ENCODE data around the gene TPRN. TPM values are rescaled to one million over a fixed set of nuclear protein-coding genes. Genes with fewer than 3 reads are reported as not detected.
A peak's percentile ranks its signal among the peaks of the same experiment; 100 is the strongest.

The TPRN gene
- polyA plus RNA-seq, 1 of the 3 experiments (the other 2 are of a cell fraction) = 5.2 TPM

- H3K79me2 ChIP-seq (ENCODE audit: insufficient read depth) = peaks cover 51% of the 10 kb centered on the region
- H3K9me2 ChIP-seq = no peaks in the 10 kb centered on the region
- H3K27ac ChIP-seq (ENCODE audit: low read depth in 2 of 2, low read length in 1 of 2) = no peak overlapping the region
- no peaks in the 10 kb centered on the region for H3K9me3 ChIP-seq
- H3K27me3 ChIP-seq (ENCODE audit: insufficient read depth) = no peaks in the 10 kb centered on the region
- H4K20me1 ChIP-seq (ENCODE audit: insufficient read depth) = peaks cover 22% of the 10 kb centered on the region
- TF ChIP-seq TAF1 (IDR thresholded peaks at IDR 0.05; ENCODE audit: borderline replicate concordance, low read depth, low read length) = no peak
- no peak for TF ChIP-seq SMC3 (IDR thresholded peaks at IDR 0.05; ENCODE audit: low read depth, low read length)
- TF ChIP-seq PBX3 (IDR thresholded peaks at IDR 0.05) = no peak
- no peak for TF ChIP-seq CTCF (IDR thresholded peaks at IDR 0.05)
- TF ChIP-seq POLR2AphosphoS5 (IDR thresholded peaks at IDR 0.05; ENCODE audit: low read depth, low read length) = no peak
- no peak for TF ChIP-seq RAD21 (IDR thresholded peaks at IDR 0.05; ENCODE audit: low read length)
- no peak for TF ChIP-seq NRF1 (IDR thresholded peaks at IDR 0.05; ENCODE audit: low read depth, low read length)
- TF ChIP-seq EP300 (IDR thresholded peaks at IDR 0.05; ENCODE audit: borderline replicate concordance in 1 of 2, low read depth in 1 of 2, low read length in 1 of 2) = no peak
- TF ChIP-seq, protein P1, sequence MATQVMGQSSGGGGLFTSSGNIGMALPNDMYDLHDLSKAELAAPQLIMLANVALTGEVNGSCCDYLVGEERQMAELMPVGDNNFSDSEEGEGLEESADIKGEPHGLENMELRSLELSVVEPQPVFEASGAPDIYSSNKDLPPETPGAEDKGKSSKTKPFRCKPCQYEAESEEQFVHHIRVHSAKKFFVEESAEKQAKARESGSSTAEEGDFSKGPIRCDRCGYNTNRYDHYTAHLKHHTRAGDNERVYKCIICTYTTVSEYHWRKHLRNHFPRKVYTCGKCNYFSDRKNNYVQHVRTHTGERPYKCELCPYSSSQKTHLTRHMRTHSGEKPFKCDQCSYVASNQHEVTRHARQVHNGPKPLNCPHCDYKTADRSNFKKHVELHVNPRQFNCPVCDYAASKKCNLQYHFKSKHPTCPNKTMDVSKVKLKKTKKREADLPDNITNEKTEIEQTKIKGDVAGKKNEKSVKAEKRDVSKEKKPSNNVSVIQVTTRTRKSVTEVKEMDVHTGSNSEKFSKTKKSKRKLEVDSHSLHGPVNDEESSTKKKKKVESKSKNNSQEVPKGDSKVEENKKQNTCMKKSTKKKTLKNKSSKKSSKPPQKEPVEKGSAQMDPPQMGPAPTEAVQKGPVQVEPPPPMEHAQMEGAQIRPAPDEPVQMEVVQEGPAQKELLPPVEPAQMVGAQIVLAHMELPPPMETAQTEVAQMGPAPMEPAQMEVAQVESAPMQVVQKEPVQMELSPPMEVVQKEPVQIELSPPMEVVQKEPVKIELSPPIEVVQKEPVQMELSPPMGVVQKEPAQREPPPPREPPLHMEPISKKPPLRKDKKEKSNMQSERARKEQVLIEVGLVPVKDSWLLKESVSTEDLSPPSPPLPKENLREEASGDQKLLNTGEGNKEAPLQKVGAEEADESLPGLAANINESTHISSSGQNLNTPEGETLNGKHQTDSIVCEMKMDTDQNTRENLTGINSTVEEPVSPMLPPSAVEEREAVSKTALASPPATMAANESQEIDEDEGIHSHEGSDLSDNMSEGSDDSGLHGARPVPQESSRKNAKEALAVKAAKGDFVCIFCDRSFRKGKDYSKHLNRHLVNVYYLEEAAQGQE (IDR thresholded peaks at IDR 0.05; ENCODE audit: low read depth, low read length) = no peak
- TF ChIP-seq, protein P2, sequence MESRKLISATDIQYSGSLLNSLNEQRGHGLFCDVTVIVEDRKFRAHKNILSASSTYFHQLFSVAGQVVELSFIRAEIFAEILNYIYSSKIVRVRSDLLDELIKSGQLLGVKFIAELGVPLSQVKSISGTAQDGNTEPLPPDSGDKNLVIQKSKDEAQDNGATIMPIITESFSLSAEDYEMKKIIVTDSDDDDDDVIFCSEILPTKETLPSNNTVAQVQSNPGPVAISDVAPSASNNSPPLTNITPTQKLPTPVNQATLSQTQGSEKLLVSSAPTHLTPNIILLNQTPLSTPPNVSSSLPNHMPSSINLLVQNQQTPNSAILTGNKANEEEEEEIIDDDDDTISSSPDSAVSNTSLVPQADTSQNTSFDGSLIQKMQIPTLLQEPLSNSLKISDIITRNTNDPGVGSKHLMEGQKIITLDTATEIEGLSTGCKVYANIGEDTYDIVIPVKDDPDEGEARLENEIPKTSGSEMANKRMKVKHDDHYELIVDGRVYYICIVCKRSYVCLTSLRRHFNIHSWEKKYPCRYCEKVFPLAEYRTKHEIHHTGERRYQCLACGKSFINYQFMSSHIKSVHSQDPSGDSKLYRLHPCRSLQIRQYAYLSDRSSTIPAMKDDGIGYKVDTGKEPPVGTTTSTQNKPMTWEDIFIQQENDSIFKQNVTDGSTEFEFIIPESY (IDR thresholded peaks at IDR 0.05; ENCODE audit: borderline replicate concordance, low read depth) = no peak
- no peak for TF ChIP-seq GATA2 (CRISPR knock-in tag; IDR thresholded peaks at IDR 0.05)
- TF ChIP-seq TEAD4 (IDR thresholded peaks at IDR 0.05; ENCODE audit: borderline replicate concordance, insufficient read depth) = no peak
- TF ChIP-seq ELF1 (IDR thresholded peaks at IDR 0.05) = no peak
- TF ChIP-seq CHD2 (IDR thresholded peaks at IDR 0.05; ENCODE audit: low read length, partially characterized antibody) = no peak
- TF ChIP-seq FOXJ3 (CRISPR knock-in tag; IDR thresholded peaks at IDR 0.05) = no peak
- no peak for TF ChIP-seq JUND (IDR thresholded peaks at IDR 0.05)
- TF ChIP-seq RFX5 (IDR thresholded peaks at IDR 0.05; ENCODE audit: low read length) = no peak
- no peak for TF ChIP-seq SIN3A (IDR thresholded peaks at IDR 0.05; ENCODE audit: borderline replicate concordance, low read depth, low read length)
- TF ChIP-seq IRF3 (IDR thresholded peaks at IDR 0.05; ENCODE audit: low read depth, low read length) = no peak
- H3K4me1 ChIP-seq (ENCODE audit: control insufficient read depth in 1 of 2, insufficient read depth in 2 of 2, low read depth in 1 of 2, low read length in 1 of 2) = peaks cover 12 to 35% of the 10 kb centered on the region in 2 experiments; a peak in 3 of 4 replicates
- peak overlapping the region; percentile 85 for H3K9ac ChIP-seq
- peaks cover 16% of the 10 kb centered on the region for H3F3A ChIP-seq (replicated peaks; ENCODE audit: insufficient read depth)
- no peak overlapping the region for H2AFZ ChIP-seq (ENCODE audit: low read depth)
- POLR2A ChIA-PET = interaction anchor here (1.2 to 1.5 kb wide), 3 partner anchors 17 to 35 kb away, joined by 3 to 6 read pairs (median 3); partner anchors contain the start of genes LRRC26 and RNF208
- H3K4me3 ChIP-seq (ENCODE audit: low read depth in 2 of 2, low read length in 1 of 2) = peak overlapping the region; percentile 71 to 84
- no peak for DNase-seq
- CTCF ChIA-PET = interaction anchor here (0.8 to 3.5 kb wide), 5 partner anchors 11 to 57 kb away, joined by 3 to 24 read pairs (median 7); partner anchors contain the start of genes LRRC26 and TMEM210
- 56% methylated on average over 5 of the region's 15 CpGs for WGBS (ENCODE audit: low lambda C conversion rate)
- H3K4me2 ChIP-seq = peak overlapping the region; percentile 99
- H3K36me3 ChIP-seq (replicated peaks in 1 of 2; ENCODE audit: control insufficient read depth in 1 of 2, insufficient read depth in 2 of 2, low read length in 1 of 2) = peaks cover 3 to 53% of the 10 kb centered on the region in 2 experiments
These were observed 13.2 kb downstream of the TPRN start for GRCh38 chr9:137187386-137187785.
